Measurements from ENCODE around the gene PTCD2.
A peak's percentile ranks its signal among the peaks of the same experiment; 100 is the strongest.

PTCD2 gene

DNA sequence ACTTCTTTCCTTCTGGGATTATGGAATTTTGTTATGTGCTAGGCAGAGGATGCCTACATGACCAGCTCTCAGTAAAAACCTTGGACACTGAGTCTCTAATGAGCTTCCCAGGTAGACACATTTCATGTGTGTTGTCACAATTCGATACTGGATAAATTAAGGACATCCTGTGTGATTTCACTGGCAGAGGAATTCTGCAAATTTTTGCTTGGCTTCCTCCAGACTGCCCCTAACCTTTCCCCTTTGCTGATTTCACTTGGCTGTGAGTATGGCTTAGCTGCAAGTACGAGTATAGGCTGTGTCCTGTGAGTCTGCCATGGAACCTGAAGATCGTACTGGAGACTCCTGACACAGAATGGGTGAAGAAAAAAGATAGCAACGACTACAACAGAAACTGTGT is 47.8 kb upstream of the PTCD2 start:
- H3K36me3 ChIP-seq (ENCODE audit: control insufficient read depth in 2 of 2, insufficient read depth in 1 of 2, low read length in 2 of 2), result no peaks in the 10 kb centered on the region; a peak in 2 of 3 replicates
- ChIA-PET POLR2A (no interaction called here), CTCF (interaction anchor here (0.5 to 1.6 kb wide), 2 partner anchors 36 to 68 kb away, joined by 4 to 5 read pairs; no protein-coding TSS in a partner anchor)
- no peak overlapping the region for H3K27ac ChIP-seq (ENCODE audit: extremely low read depth, low read depth, low read length)
- H3K4me1 ChIP-seq (ENCODE audit: control insufficient read depth, insufficient read depth, low read length), result peaks cover 21% of the 10 kb centered on the region
- TF ChIP-seq ZNF530 (tag by site-specific recombination; IDR thresholded peaks at IDR 0.05; ENCODE audit: low read depth) (peak; percentile 76; the same call in 1 of the 2 replicates), ZNF501 (tag by site-specific recombination; IDR thresholded peaks at IDR 0.05) (no peak)
- no peak overlapping the region for H3K4me3 ChIP-seq (ENCODE audit: low read depth, low read length)
- H3K9me3 ChIP-seq (ENCODE audit: control insufficient read depth, insufficient read depth, low read depth, low read length), result no peaks in the 10 kb centered on the region

DNA sequence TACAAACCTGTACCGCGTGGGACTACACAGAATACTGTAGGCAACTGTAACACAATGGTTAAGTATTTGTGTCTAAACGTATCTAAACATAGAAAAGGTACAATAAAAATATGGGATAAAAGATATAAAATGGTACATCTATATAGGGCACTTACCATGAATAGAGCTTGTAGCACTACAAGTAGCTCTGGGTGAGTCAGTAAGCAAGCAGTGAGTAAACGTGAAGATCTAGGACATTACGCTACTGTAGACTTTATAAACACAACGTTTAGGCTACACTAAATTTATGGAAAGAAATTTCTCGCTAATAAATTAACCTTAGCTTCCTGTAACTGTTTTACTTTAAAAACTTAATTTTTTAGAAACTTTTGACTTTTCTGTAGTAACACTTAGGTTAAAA is 46.6 kb upstream of the PTCD2 start:
- ChIA-PET CTCF (interaction anchor here (0.7 to 1.6 kb wide), 3 partner anchors 9 to 35 kb away, joined by 3 to 6 read pairs (median 5); no protein-coding TSS in a partner anchor), POLR2A (no interaction called here)
- peaks cover 9% of the 10 kb centered on the region for H3K4me1 ChIP-seq (ENCODE audit: control insufficient read depth, insufficient read depth, low read length)
- H3K27ac ChIP-seq (ENCODE audit: extremely low read depth, low read depth, low read length), result no peak overlapping the region
- H3K4me3 ChIP-seq (ENCODE audit: low read depth, low read length), result no peak overlapping the region
- no peak for TF ChIP-seq ZNF76 (tag by site-specific recombination; IDR thresholded peaks at IDR 0.05; ENCODE audit: borderline replicate concordance, low read depth)
- TF ChIP-seq GLI4 (tag by site-specific recombination; IDR thresholded peaks at IDR 0.05), result no peak
- TF ChIP-seq ZBTB49 (tag by site-specific recombination; IDR thresholded peaks at IDR 0.05; ENCODE audit: low read depth), result no peak
- TF ChIP-seq ZNF704 (tag by site-specific recombination; IDR thresholded peaks at IDR 0.05), result no peak
- TF ChIP-seq HIC1 (tag by site-specific recombination; IDR thresholded peaks at IDR 0.05), result no peak
- TF ChIP-seq RBAK (tag by site-specific recombination; IDR thresholded peaks at IDR 0.05), result no peak
- TF ChIP-seq PRDM10 (tag by site-specific recombination; IDR thresholded peaks at IDR 0.05), result no peak
- TF ChIP-seq, protein P1, sequence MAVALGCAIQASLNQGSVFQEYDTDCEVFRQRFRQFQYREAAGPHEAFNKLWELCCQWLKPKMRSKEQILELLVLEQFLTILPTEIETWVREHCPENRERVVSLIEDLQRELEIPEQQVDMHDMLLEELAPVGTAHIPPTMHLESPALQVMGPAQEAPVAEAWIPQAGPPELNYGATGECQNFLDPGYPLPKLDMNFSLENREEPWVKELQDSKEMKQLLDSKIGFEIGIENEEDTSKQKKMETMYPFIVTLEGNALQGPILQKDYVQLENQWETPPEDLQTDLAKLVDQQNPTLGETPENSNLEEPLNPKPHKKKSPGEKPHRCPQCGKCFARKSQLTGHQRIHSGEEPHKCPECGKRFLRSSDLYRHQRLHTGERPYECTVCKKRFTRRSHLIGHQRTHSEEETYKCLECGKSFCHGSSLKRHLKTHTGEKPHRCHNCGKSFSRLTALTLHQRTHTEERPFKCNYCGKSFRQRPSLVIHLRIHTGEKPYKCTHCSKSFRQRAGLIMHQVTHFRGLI (tag by site-specific recombination; IDR thresholded peaks at IDR 0.05), result no peak
- no peak for TF ChIP-seq ZNF26 (tag by site-specific recombination; IDR thresholded peaks at IDR 0.05)
- no peak for TF ChIP-seq ZNF169 (tag by site-specific recombination; IDR thresholded peaks at IDR 0.05)
- no peak for TF ChIP-seq ZNF37A (tag by site-specific recombination; IDR thresholded peaks at IDR 0.05)
- no peak for TF ChIP-seq ZNF19 (tag by site-specific recombination; IDR thresholded peaks at IDR 0.05; ENCODE audit: low read depth)
- no peak for TF ChIP-seq ZNF175 (tag by site-specific recombination; IDR thresholded peaks at IDR 0.05)
- H3K36me3 ChIP-seq (ENCODE audit: control insufficient read depth in 2 of 2, insufficient read depth in 1 of 2, low read length in 2 of 2), result no peaks in the 10 kb centered on the region; a peak in 2 of 3 replicates
- H3K9me3 ChIP-seq (ENCODE audit: control insufficient read depth, insufficient read depth, low read depth, low read length), result no peaks in the 10 kb centered on the region

Measured in HEK293 (cell line).